GM18520 (cell line): ENCODE results near the gene WDR53.
A peak's percentile ranks its signal among the peaks of the same experiment; 100 is the strongest.
"Not testable (repeated sequence)": the region's sequence is repeated elsewhere in the genome, so short reads cannot be mapped to it uniquely, and the experiment has no call there.

Source experiments
- ATAC-seq: cut with Tn5 transposase; IDR thresholded peaks from one replicate; pipeline ENCODE4 v1.9.1; 2021; ENCODE audit not compliant: unreplicated experiment

Gene WDR53

GRCh38 chr3:196568246-196569002 is at the start of gene WDR53, which contains the start of gene FBXO45:
Gene WDR53, minus strand, starts transcription at chr3:196568554. Its CDS starts 7,079 bp downstream, at chr3:196561475.
Gene FBXO45, plus strand, starts transcription at chr3:196568660. Its CDS starts 325 bp downstream, at chr3:196568985.
- ATAC-seq, result peak; percentile 92

GRCh38 chr3:196617256-196617655 is 48.9 kb upstream of the WDR53 start:
- no peak for ATAC-seq

- not testable (repeated sequence) for ATAC-seq
Measured at GRCh38 chr3:196615234-196615633, 46.9 kb upstream of the WDR53 start.

- no peak for ATAC-seq
Measured at GRCh38 chr3:196611761-196612483, 43.6 kb upstream of the WDR53 start.

- ATAC-seq, result no peak
Measured at GRCh38 chr3:196609805-196610515, 41.6 kb upstream of the WDR53 start.

- peak; percentile 50 for ATAC-seq
Measured at GRCh38 chr3:196609343-196609775, 41.0 kb upstream of the WDR53 start.

- no peak for ATAC-seq
Measured at GRCh38 chr3:196608693-196609092, 40.3 kb upstream of the WDR53 start.

GRCh38 chr3:196604548-196604947 is 36.2 kb upstream of the WDR53 start:
- no peak for ATAC-seq

- no peak for ATAC-seq
Measured at GRCh38 chr3:196603683-196604082, 35.3 kb upstream of the WDR53 start.

- no peak for ATAC-seq
Measured at GRCh38 chr3:196602673-196603072, 34.3 kb upstream of the WDR53 start.

GRCh38 chr3:196600359-196600758 is 32.0 kb upstream of the WDR53 start:
- ATAC-seq, result no peak

GRCh38 chr3:196599734-196600128 is 31.4 kb upstream of the WDR53 start:
- no peak for ATAC-seq

GRCh38 chr3:196597971-196598733 is 29.8 kb upstream of the WDR53 start:
- ATAC-seq, result not testable (repeated sequence)

GRCh38 chr3:196596355-196596754 is 28.0 kb upstream of the WDR53 start:
- no peak for ATAC-seq

GRCh38 chr3:196590279-196590678 is 21.9 kb upstream of the WDR53 start:
- no peak for ATAC-seq

GRCh38 chr3:196585044-196585757 is 16.8 kb upstream of the WDR53 start:
- no peak for ATAC-seq

- ATAC-seq, result no peak
Measured at GRCh38 chr3:196572389-196572788, 4.0 kb upstream of the WDR53 start.

GRCh38 chr3:196570332-196570731 is 2.0 kb upstream of the WDR53 start:
- ATAC-seq, result not testable (repeated sequence)

GRCh38 chr3:196569003-196569516 is 706 bp upstream of the WDR53 start:
- ATAC-seq, result no peak

GRCh38 chr3:196563721-196564225 is 4.6 kb downstream of the WDR53 start:
- ATAC-seq, result no peak
